GM21423 (cell line): ENCODE measurements around the gene ACVR1C.

Experiments
- ATAC-seq: cut with Tn5 transposase; IDR thresholded peaks from one replicate; pipeline ENCODE4 v1.9.1; 2021; ENCODE audit warnings: mild to moderate bottlenecking, moderate library complexity; ENCODE audit not compliant: unreplicated experiment

Gene ACVR1C

GRCh38 chr2:157628477-157629415 is at the start of gene ACVR1C:
Gene ACVR1C (minus strand): TSS chr2:157628864. CDS start chr2:157628644, 220 bp downstream.
- peak; percentile 87 for ATAC-seq

GRCh38 chr2:157677941-157678340 is 49.3 kb upstream of the ACVR1C start:
- no peak for ATAC-seq

- ATAC-seq = no peak
Measured at GRCh38 chr2:157672129-157672528, 43.5 kb upstream of the ACVR1C start.

- no peak for ATAC-seq
Measured at GRCh38 chr2:157662401-157662800, 33.7 kb upstream of the ACVR1C start.

- ATAC-seq = no peak
Measured at GRCh38 chr2:157661776-157662175, 33.1 kb upstream of the ACVR1C start.

- no peak for ATAC-seq
Measured at GRCh38 chr2:157657858-157658257, 29.2 kb upstream of the ACVR1C start.

- no peak for ATAC-seq
Measured at GRCh38 chr2:157657101-157657500, 28.4 kb upstream of the ACVR1C start.

- ATAC-seq = no peak
Measured at GRCh38 chr2:157644776-157645175, 16.1 kb upstream of the ACVR1C start.

- no peak for ATAC-seq
Measured at GRCh38 chr2:157631861-157632260, 3.2 kb upstream of the ACVR1C start.

GRCh38 chr2:157627594-157628476 is 829 bp downstream of the ACVR1C start:
- no peak for ATAC-seq

- ATAC-seq = no peak
Measured at GRCh38 chr2:157625296-157625695, 3.4 kb downstream of the ACVR1C start.

- no peak for ATAC-seq
Measured at GRCh38 chr2:157620956-157621355, 7.7 kb downstream of the ACVR1C start.

- no peak for ATAC-seq
Measured at GRCh38 chr2:157611726-157612125, 16.9 kb downstream of the ACVR1C start.

- no peak for ATAC-seq
Measured at GRCh38 chr2:157611110-157611509, 17.6 kb downstream of the ACVR1C start.

GRCh38 chr2:157606534-157606933 is 22.1 kb downstream of the ACVR1C start:
- no peak for ATAC-seq

- ATAC-seq = no peak
Measured at GRCh38 chr2:157603198-157603597, 25.5 kb downstream of the ACVR1C start.

GRCh38 chr2:157601807-157602206 is 26.9 kb downstream of the ACVR1C start:
- ATAC-seq = no peak

GRCh38 chr2:157596992-157597681 is 31.5 kb downstream of the ACVR1C start:
- peak; percentile 72 for ATAC-seq

- no peak for ATAC-seq
Measured at GRCh38 chr2:157593411-157593810, 35.3 kb downstream of the ACVR1C start.

- ATAC-seq = no peak
Measured at GRCh38 chr2:157592948-157593347, 35.7 kb downstream of the ACVR1C start.

- ATAC-seq = no peak
Measured at GRCh38 chr2:157592374-157592773, 36.3 kb downstream of the ACVR1C start.
